ENCODE measurements around the gene HS2ST1. TPM values are rescaled to one million over a fixed set of nuclear protein-coding genes. Genes with fewer than 3 reads are reported as not detected.
A peak's percentile ranks its signal among the peaks of the same experiment; 100 is the strongest.

Gene HS2ST1
- polyA plus RNA-seq, 2 of the 4 experiments (the other 2 are of a cell fraction), result 15.7 to 26.7 TPM

- H3K4me2 ChIP-seq, result peak overlapping the region; percentile 99
- peak overlapping the region; percentile 81 for H3K4me3 ChIP-seq
- FAIRE-seq, result no peak
- peak; percentile 64; the same call in 1 of the 2 replicates for TF ChIP-seq KDM5A (IDR thresholded peaks at IDR 0.05)
- no peak for TF ChIP-seq EHF (CRISPR knock-in tag; IDR thresholded peaks at IDR 0.05)
- H3K9me3 ChIP-seq, result no peaks in the 10 kb centered on the region
- POLR2A ChIA-PET, result interaction anchor here (0.9 to 1.7 kb wide), 5 partner anchors 9 to 133 kb away, joined by 3 to 6 read pairs (median 3); no protein-coding TSS in a partner anchor
- peak overlapping the region; percentile 86 to 91 for H3K27ac ChIP-seq
- CTCF ChIA-PET, result interaction anchor here (0.5 to 1.8 kb wide), 2 partner anchors 52 to 80 kb away, joined by 3 to 8 read pairs; no protein-coding TSS in a partner anchor
- peak in 1 of 2 experiments; percentile 2 for DNase-seq (ENCODE audit: low read depth in 1 of 2, low spot score in 1 of 2)
- WGBS (ENCODE audit: missing lambda C conversion rate), result 4% methylated on average over 17 of the region's 17 CpGs
- H3K4me1 ChIP-seq, result peaks cover 16% of the 10 kb centered on the region
- no peak for ATAC-seq
These were observed 988 bp upstream of the HS2ST1 start for GRCh38 chr1:86913399-86913895.

GRCh38 chr1:86913896-86914600 is 387 bp upstream of the HS2ST1 start, which contains the start of gene SELENOF:
TSS of gene SELENOF (minus strand) at chr1:86914126. CDS start at chr1:86914111, 15 bp downstream.
- ATAC-seq (peak; percentile 89 to 95), DNase-seq (ENCODE audit: low read depth in 1 of 2, low spot score in 1 of 2) (peak; percentile 91 to 99), FAIRE-seq (no peak)
- Histone ChIP-seq H3K4me3 (peak within 1 kb of the TSS; percentile 93), H3K9me3 (no peaks in the 10 kb centered on the region), H3K4me1 (peaks cover 16% of the 10 kb centered on the region), H3K4me2 (peak within 1 kb of the TSS; percentile 99), H3K27ac (peak within 1 kb of the TSS; percentile 92 to 96)
- WGBS (ENCODE audit: missing lambda C conversion rate), result under 1% methylated on average over 25 of the region's 44 CpGs
- ChIA-PET CTCF (interaction anchor here (0.6 to 1.8 kb wide), 2 partner anchors 80 to 113 kb away, joined by 3 to 8 read pairs; no protein-coding TSS in a partner anchor), POLR2A (interaction anchor here (0.6 to 1.7 kb wide), 14 partner anchors 10 to 949 kb away, joined by 3 to 6 read pairs (median 3); no protein-coding TSS in a partner anchor)
- TF ChIP-seq ESRRA (IDR thresholded peaks at IDR 0.05; ENCODE audit: borderline replicate concordance, low read length) (no peak), PHF8 (IDR thresholded peaks at IDR 0.05; ENCODE audit: borderline replicate concordance, low read depth) (peak; percentile 83), JUNB (IDR thresholded peaks at IDR 0.05) (no peak), HOXB5 (CRISPR knock-in tag; IDR thresholded peaks at IDR 0.05) (no peak), MAZ (IDR thresholded peaks at IDR 0.05; ENCODE audit: borderline replicate concordance, low read depth, low read length) (no peak), EP300 (IDR thresholded peaks at IDR 0.05) (no peak), POLR2A (IDR thresholded peaks at IDR 0.05; ENCODE audit: low read length) (peak; percentile 72), TFCP2L1 (CRISPR knock-in tag; IDR thresholded peaks at IDR 0.05) (no peak), MYC (IDR thresholded peaks at IDR 0.05; ENCODE audit: borderline replicate concordance, low read length) (peak; percentile 5; the same call in 1 of the 2 replicates), NPAS2 (CRISPR knock-in tag; IDR thresholded peaks at IDR 0.05; ENCODE audit: borderline replicate concordance) (no peak), ZNF302 (CRISPR knock-in tag; IDR thresholded peaks at IDR 0.05) (no peak), ZC3H11A (IDR thresholded peaks at IDR 0.05) (no peak), CHD2 (IDR thresholded peaks at IDR 0.05; ENCODE audit: low read length, partially characterized antibody) (no peak), ELK1 (IDR thresholded peaks at IDR 0.05; ENCODE audit: low read depth, low read length) (no peak), SMC3 (IDR thresholded peaks at IDR 0.05) (no peak), PBX3 (IDR thresholded peaks at IDR 0.05) (no peak), HEYL (CRISPR knock-in tag; IDR thresholded peaks at IDR 0.05) (no peak), KDM5A (IDR thresholded peaks at IDR 0.05) (peak; percentile 52; the same call in 1 of the 2 replicates), E2F6 (IDR thresholded peaks at IDR 0.05; ENCODE audit: borderline replicate concordance, low read depth) (no peak), GATA3 (IDR thresholded peaks at IDR 0.05; ENCODE audit: borderline replicate concordance) (no peak), FOXS1 (CRISPR knock-in tag; IDR thresholded peaks at IDR 0.05) (no peak), CBX8 (IDR thresholded peaks at IDR 0.05) (no peak), HOXB13 (CRISPR knock-in tag; IDR thresholded peaks at IDR 0.05; ENCODE audit: low read depth) (no peak), NFE2L2 (conservative IDR thresholded peaks at IDR 0.05; ENCODE audit: low read length) (no peak), JUN (IDR thresholded peaks at IDR 0.05) (peak in 1 of 2 experiments; percentile 63; a peak in 3 of 5 replicates), BCL3 (IDR thresholded peaks at IDR 0.05) (0 out of 3 replicates have a peak, but pooled peaks have one; percentile 52), RCOR1 (IDR thresholded peaks at IDR 0.05; ENCODE audit: low read depth, low read length) (no peak), HOXA7 (CRISPR knock-in tag; IDR thresholded peaks at IDR 0.05) (no peak), CEBPB (IDR thresholded peaks at IDR 0.05) (no peak)
- TF ChIP-seq, protein P1, sequence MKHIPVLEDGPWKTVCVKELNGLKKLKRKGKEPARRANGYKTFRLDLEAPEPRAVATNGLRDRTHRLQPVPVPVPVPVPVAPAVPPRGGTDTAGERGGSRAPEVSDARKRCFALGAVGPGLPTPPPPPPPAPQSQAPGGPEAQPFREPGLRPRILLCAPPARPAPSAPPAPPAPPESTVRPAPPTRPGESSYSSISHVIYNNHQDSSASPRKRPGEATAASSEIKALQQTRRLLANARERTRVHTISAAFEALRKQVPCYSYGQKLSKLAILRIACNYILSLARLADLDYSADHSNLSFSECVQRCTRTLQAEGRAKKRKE (CRISPR knock-in tag; IDR thresholded peaks at IDR 0.05; ENCODE audit: low read depth), result no peak
- TF ChIP-seq, protein P2, sequence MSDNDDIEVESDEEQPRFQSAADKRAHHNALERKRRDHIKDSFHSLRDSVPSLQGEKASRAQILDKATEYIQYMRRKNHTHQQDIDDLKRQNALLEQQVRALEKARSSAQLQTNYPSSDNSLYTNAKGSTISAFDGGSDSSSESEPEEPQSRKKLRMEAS (IDR thresholded peaks at IDR 0.05), result no peak; the same call in 1 of the 2 replicates
